ENCODE results near the gene TRPM5. TPM values are rescaled to one million over a fixed set of nuclear protein-coding genes. Genes with fewer than 3 reads are reported as not detected.

Gene TRPM5
- total RNA-seq, 1 donor from 2014 or later: not detected

DNA sequence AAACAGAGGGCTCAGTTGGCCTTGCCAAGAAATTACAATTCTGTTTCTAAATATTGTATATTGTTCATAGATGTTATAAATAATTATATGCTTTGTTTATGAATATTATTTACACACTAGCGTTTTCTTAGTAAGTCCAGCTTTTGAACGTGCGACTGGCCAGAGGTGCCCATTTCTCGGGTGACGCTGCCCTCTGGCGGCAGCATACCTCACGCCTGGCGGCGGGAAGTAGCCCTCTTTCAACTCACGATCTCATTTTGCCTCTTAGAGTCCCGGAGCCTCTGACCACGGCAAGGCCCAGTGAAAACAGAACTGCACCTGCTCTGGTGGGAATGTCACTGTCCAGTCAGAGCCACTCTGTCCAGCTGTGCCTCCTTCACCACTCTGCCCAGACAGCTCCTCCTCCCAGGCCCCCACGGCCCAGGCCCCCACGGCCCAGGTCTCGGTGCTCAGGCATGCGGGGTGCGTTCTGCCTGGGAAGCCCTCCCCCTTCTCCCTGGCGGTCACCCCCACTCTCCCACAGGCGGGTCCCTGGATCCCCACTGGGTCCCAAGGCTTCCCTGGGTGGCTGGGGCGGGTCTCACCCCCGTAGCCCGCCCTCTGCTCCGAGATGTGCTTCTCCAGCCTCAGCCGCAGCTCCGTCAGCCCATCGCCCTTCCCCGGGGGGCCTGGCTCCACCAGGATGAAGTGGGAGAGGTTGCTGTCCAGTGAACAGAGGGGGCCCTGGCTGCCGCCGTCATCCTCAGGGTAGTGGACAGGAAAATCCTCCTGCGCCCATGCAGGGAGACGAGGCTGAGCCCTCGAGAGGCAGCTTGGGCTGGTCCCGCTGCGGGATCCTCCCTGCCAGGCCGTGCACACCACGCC lies 24.4 kb downstream of the TRPM5 start:
- peak; percentile 87 for DNase-seq

- DNase-seq: no peak
Observed at GRCh38 chr11:2418693-2419360, 25.5 kb downstream of the TRPM5 start.

DNA sequence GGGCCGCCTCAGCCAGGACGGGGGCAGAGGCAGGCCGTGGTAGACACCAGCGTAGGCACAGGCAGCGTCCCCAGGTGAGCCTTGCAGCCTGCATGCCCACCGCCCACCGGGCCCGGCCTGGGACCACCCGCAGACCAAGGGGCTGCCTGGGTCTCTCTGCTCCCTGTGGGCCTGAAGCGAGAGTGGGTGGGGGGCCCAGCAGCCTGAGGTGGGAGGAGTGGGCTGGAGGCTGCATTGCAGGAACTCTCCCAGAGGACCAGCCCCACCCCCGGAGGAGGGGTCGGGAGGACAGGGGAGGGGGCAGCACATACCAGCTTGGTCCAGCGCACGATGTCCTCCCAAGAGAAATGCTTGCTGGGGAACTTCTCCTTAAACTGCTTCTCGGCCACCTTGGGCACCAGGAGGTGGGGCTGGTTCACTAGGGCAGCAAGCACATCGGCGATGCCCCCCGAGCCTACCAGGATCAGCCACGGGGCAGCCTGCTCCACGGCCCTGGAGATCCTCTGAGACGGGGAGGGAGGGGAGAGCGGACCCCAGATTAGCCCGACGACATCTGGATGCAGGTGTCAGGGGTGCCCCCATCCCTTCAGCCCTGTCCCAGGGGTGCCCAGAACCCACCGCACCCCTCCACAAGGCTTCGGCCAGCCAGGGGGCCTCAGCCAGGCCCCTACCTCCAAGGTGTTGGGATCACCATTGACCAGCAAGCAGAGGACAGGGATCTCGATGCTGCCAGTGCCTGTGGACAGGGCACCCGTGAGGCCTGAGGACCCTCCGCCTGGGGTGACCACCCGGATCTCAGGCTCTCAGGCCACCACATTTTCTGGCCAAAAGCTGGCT lies 26.2 kb downstream of the TRPM5 start:
- DNase-seq: no peak

DNA sequence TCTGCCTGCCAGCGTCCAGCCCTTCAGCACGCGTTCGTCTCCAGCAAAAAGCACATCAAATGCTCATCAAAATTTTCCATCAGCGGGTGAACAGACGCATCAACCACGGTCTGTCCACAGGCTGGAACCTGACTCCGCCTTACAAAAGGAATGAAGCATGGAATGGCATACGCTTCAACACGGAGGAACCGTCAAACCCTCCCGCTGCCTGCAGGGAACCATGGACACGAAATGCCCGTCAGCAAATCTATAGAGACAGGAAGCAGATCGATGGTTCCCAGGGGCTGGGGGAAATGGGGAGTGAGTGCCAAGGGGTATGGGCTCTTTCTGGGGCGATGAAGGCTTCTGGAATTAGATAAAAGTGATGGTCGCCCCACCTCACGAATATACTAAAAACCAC lies 27.5 kb downstream of the TRPM5 start:
- DNase-seq: no peak

DNA sequence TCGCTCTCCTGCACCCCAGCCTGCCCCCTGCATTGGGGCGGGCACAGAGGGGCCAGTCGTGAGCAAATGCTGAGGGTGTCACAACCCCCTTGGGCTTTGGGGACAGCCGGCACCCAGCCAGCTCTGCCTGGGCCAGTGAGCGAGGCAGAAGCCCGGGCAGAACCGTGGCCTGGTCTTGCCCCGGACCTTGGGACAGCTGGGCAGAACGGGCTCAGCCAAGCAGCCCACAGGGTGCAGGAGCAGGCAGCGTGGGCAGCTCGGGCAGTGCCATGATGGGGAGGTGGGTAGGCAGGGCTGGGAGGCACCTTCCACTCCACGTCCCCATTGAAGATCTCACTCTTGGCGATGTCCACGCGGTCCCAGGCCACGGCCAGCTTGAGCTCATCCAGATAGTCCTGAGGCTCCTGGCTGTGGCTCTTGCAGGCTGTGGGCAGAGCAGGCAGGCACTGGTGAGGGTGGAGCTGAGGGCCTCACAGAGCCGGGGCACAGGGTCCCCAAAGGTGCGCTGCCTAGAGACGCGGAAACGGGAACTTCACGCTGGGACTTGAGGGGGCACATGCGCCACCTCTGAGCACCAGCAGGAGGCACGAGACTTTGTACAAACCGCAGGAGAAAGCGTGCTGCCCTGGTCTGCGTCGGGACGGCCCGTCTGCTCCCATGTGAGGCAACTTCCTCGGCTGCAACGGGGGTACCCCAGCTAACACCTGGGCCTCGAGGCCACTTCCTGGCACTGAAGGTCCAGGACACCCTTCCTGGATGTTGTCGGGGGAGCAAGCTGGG lies 28.5 kb downstream of the TRPM5 start:
- DNase-seq: no peak

- no peak for DNase-seq
Observed at GRCh38 chr11:2415171-2415570, 29.1 kb downstream of the TRPM5 start.

DNA sequence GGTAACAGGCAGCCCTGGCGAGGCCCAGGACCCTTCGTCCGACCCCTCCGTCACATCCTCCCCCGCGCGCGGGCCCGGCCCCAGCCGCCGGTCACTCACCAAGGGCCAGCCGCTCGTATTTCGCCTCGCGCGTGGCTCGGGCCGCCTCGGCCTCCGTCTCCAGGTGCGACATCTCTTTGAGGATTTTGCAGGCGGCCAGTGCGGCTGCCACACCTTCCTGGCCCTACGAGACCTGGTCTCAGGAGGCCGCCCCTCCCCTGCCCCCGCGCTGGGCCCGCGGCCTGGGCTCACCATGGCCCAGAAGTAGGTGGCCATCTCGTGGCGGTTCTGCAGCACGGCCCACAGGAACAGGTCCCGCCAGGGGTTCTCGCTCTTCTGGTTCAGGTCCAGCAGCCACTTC lies 29.7 kb downstream of the TRPM5 start:
- DNase-seq: no peak

DNA sequence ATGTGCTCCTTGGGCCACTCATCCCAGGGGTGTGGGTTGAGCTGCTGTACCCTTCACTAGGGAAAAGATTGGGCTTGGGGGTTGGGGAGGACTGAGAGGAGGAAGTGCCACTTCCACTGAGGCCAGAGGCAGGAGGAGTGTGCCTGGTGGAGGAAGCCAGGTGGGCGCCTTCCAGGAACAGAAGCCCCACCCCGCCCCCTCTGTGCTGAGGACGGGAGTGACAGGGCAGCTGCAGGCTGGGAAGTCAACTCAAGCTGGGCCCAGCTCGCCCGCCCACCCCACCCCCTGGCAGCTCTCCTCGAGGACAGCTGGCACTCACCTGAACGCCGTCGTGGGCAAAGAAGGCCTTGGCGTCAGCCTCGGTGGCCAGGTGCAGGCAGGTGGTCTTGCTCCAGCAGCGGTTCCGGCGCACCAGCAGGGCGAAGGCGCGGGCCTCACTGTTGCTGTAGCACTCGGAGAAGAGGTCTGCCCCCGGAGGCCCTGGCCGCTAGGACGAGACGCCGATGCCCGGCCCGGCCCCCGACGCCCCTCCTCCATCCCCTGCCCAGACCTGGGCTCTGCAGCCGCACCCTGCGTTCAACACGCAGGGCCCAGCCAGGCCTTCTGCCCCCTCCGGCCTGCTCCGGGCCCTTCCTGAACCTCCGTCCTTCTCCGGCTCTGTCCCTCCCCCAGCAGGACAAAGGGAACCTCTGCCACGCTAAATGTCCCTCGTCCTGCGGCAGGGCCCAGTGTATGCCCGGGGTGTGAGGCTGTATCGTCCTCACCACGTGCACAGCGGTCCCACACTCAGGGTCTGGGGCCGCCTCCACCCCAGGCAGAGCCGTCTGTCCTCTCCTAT lies 30.4 kb downstream of the TRPM5 start:
- DNase-seq: no peak

DNA sequence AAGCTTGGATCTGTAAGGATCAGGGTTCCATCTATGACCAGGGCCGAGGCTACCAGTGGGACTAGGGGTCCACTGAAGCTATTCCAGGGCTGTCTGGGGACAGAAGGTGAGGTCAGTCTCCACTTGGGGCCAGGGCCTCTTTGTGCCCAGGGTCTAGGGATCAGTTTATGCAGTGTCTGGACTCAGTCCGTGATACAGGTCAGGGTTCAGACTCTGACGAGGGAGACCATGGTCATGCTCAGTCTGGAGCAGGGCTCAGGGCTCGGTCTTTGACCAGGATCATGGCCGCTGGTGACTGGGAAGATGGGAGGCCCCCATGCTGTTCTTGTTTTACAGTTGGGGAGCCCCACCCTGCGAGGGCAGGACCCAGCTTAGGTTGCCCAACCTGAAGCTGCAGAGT lies 32.0 kb downstream of the TRPM5 start:
- no peak for DNase-seq

- no peak for DNase-seq
Observed at GRCh38 chr11:2411446-2412305, 32.6 kb downstream of the TRPM5 start.

- no peak for DNase-seq
Observed at GRCh38 chr11:2410616-2411015, 33.7 kb downstream of the TRPM5 start.

DNA sequence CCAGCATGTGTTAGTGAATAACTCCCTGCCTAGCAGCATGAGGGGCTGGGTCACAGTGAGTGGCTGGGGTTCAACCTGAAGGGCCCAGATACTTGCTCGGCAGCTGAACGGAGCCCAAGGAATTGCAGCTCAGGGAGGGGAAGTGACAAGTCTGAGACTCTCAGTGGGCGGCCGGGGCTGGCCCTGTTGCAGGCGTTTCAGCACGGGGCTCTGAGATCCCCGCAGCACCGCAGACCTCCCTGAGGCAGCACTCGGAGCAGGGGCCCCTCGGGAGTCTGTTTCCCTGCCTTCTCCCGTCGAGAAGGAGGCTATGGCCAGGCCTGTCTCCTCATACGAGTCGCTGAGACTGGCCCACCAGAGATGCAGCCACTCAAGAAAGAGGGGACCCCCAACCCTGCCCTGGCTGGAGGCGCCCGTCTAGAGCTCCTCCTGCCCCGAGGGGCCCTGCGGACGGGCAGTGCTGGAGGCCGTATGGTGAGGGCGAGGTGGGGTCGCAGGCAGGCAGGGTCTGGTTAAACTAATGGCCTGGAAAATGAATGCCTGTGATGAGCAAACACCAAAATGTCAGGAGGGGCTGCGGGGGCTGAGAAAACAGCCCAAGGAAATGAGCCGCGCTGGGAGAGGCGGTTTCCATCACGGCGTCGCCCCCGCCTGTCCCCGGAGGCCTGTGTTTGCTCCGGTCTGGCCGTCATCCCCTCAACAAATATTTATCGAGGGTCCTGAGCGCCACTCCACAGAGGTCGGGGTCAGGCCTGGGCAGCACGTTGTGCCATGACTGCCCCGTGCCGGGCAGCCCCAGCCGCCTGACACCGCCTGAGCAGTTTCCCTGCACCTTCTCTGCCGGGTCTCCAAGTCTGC lies 34.5 kb downstream of the TRPM5 start:
- no peak for DNase-seq

- no peak for DNase-seq
Observed at GRCh38 chr11:2409126-2409525, 35.2 kb downstream of the TRPM5 start.

- DNase-seq: no peak
Observed at GRCh38 chr11:2408671-2409070, 35.6 kb downstream of the TRPM5 start.

GRCh38 chr11:2406878-2407410 lies 37.4 kb downstream of the TRPM5 start:
- DNase-seq: no peak

DNA sequence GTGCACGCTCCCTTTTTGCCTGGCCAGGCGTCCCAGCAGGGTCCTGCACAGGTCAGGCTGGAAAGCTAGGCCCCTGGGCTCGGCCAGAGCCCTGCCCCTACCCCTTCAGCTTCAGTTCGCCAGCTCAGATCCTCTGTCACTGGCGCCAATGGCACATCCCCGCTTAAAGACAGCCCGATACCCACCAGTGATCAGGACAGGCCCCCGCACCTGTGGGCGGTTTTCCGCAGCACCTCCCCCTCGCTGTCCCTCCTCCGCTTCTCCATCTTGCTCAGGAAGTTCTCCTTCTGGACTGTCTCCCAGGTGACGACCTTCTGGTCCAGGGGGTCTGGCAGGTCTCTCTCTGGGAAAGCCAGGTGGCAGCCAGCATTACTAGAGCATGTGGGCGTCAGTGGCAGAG lies 37.9 kb downstream of the TRPM5 start:
- DNase-seq: no peak

- no peak for DNase-seq
Observed at GRCh38 chr11:2404735-2405196, 39.5 kb downstream of the TRPM5 start.

GRCh38 chr11:2402890-2403645 lies 41.2 kb downstream of the TRPM5 start:
- no peak for DNase-seq

All from dermis blood vessel endothelial cell (primary cell).